T-helper 17 cell (primary cell): ENCODE measurements around the gene KRTAP4-4. TPM values are rescaled to one million over a fixed set of nuclear protein-coding genes. Genes with fewer than 3 reads are reported as not detected.
"Not testable (repeated sequence)": the region's sequence is repeated elsewhere in the genome, so short reads cannot be mapped to it uniquely, and the experiment has no call there.

Experiments
- ATAC-seq: fragments of 150-1000 bp; cut with Tn5 transposase; 2 replicates; pipeline ENCODE4 v1.10.0; 2021; ENCODE audit warnings: mild to moderate bottlenecking, moderate library complexity
- DNase-seq, 3 donors: peaks; one replicate each; pipeline versions ENCODE4 v3.0.0 to v3.0.0-alpha.2; 2020 to 2021
- H3K9me3 ChIP-seq: one replicate; pipeline ENCODE4 v1.7.0; 2013; ENCODE audit warnings: low read length, mild to moderate bottlenecking; ENCODE audit not compliant: control insufficient read depth, poor library complexity, severe bottlenecking
- H3K27ac Mint-ChIP-seq: one replicate; pipeline ENCODE4 v1.8.0; 2022; ENCODE audit warnings: mild to moderate bottlenecking, moderate library complexity, mixed read lengths
- H3K27me3 Mint-ChIP-seq: one replicate; pipeline ENCODE4 v1.8.0; 2022; ENCODE audit warnings: mixed read lengths
- H3K36me3 Mint-ChIP-seq: one replicate; pipeline ENCODE4 v1.8.0; 2022; ENCODE audit warnings: low read depth, mixed read lengths
- H3K4me1 Mint-ChIP-seq: one replicate; pipeline ENCODE4 v1.8.0; 2022; ENCODE audit warnings: mild to moderate bottlenecking, mixed read lengths
- H3K4me3 Mint-ChIP-seq: one replicate; pipeline ENCODE4 v1.8.0; 2022; ENCODE audit warnings: mild to moderate bottlenecking, moderate library complexity, mixed read lengths
- total RNA-seq, 4 donors: library from RNA in 2 of 4; stranded (reverse) in 2 of 4; gene quantifications; one replicate each; pipeline ENCODE4 v1.2.3 and lab custom pipeline; 2022 to 2026

KRTAP4-4 gene
- total RNA-seq, 2 donors from 2014 or later, result not detected

GRCh38 chr17:41141361-41141760 lies 19.2 kb downstream of the KRTAP4-4 start:
- Mint-ChIP-seq H3K4me3 (no peak overlapping the region), H3K36me3 (peaks cover 5% of the 10 kb centered on the region), H3K27ac (no peak overlapping the region), H3K4me1 (peaks cover 2% of the 10 kb centered on the region), H3K27me3 (no peaks in the 10 kb centered on the region)
- H3K9me3 ChIP-seq, result peaks cover 5% of the 10 kb centered on the region
- DNase-seq (no peak), ATAC-seq (no peak)

GRCh38 chr17:41140360-41141131 lies 20.0 kb downstream of the KRTAP4-4 start, which contains the start of gene KRTAP4-6:
KRTAP4-6 (minus strand) TSS chr17:41140544; CDS start chr17:41140487, 57 bp downstream.
- H3K27ac Mint-ChIP-seq, result no peak within 1 kb of the TSS
- ATAC-seq (no peak), DNase-seq (no peak)
- no peaks in the 10 kb centered on the region for H3K27me3 Mint-ChIP-seq
- H3K4me1 Mint-ChIP-seq, result peaks cover 2% of the 10 kb centered on the region
- H3K4me3 Mint-ChIP-seq, result no peak within 1 kb of the TSS
- H3K9me3 ChIP-seq, result peaks cover 5% of the 10 kb centered on the region
- H3K36me3 Mint-ChIP-seq, result peaks cover 5% of the 10 kb centered on the region

- not testable (repeated sequence) for ATAC-seq, H3K4me3 Mint-ChIP-seq, DNase-seq, H3K4me1 Mint-ChIP-seq, H3K27ac Mint-ChIP-seq, H3K36me3 Mint-ChIP-seq, H3K9me3 ChIP-seq, H3K27me3 Mint-ChIP-seq
Observed at GRCh38 chr17:41139865-41140264, 20.7 kb downstream of the KRTAP4-4 start.

GRCh38 chr17:41133880-41134735 lies 26.4 kb downstream of the KRTAP4-4 start:
- ATAC-seq (peak; percentile 45), DNase-seq (no peak)
- Mint-ChIP-seq H3K4me3 (no peak overlapping the region), H3K36me3 (peaks cover 2% of the 10 kb centered on the region), H3K4me1 (peaks cover 12% of the 10 kb centered on the region), H3K27me3 (no peaks in the 10 kb centered on the region), H3K27ac (peak overlapping the region; percentile 63)
- no peaks in the 10 kb centered on the region for H3K9me3 ChIP-seq

GRCh38 chr17:41131979-41132378 lies 28.6 kb downstream of the KRTAP4-4 start:
- DNase-seq, result no peak
- Mint-ChIP-seq H3K27me3 (no peaks in the 10 kb centered on the region), H3K27ac (no peak overlapping the region), H3K4me3 (no peak overlapping the region), H3K4me1 (peaks cover 12% of the 10 kb centered on the region), H3K36me3 (no peaks in the 10 kb centered on the region)
- H3K9me3 ChIP-seq, result no peaks in the 10 kb centered on the region
- ATAC-seq, result no peak

- no peaks in the 10 kb centered on the region for H3K9me3 ChIP-seq
- Mint-ChIP-seq H3K4me3 (no peak overlapping the region), H3K27ac (no peak overlapping the region), H3K4me1 (peaks cover 28% of the 10 kb centered on the region), H3K27me3 (no peaks in the 10 kb centered on the region), H3K36me3 (no peaks in the 10 kb centered on the region)
- ATAC-seq, result no peak
- no peak for DNase-seq
Observed at GRCh38 chr17:41127371-41127770, 33.2 kb downstream of the KRTAP4-4 start.

GRCh38 chr17:41126412-41126811 lies 34.1 kb downstream of the KRTAP4-4 start:
- Mint-ChIP-seq H3K27me3 (no peaks in the 10 kb centered on the region), H3K36me3 (no peaks in the 10 kb centered on the region), H3K27ac (no peak overlapping the region), H3K4me3 (no peak overlapping the region), H3K4me1 (peaks cover 25% of the 10 kb centered on the region)
- H3K9me3 ChIP-seq, result no peaks in the 10 kb centered on the region
- ATAC-seq, result no peak
- DNase-seq, result no peak

- Mint-ChIP-seq H3K4me1 (peaks cover 27% of the 10 kb centered on the region), H3K27me3 (no peaks in the 10 kb centered on the region), H3K27ac (peak overlapping the region; percentile 66), H3K4me3 (peak overlapping the region; percentile 36), H3K36me3 (no peaks in the 10 kb centered on the region)
- DNase-seq (no peak), ATAC-seq (no peak)
- H3K9me3 ChIP-seq, result no peaks in the 10 kb centered on the region
Observed at GRCh38 chr17:41125064-41125463, 35.5 kb downstream of the KRTAP4-4 start.

GRCh38 chr17:41123991-41124371 lies 36.6 kb downstream of the KRTAP4-4 start, which contains the start of gene KRTAP4-12:
KRTAP4-12 (minus strand) TSS chr17:41124182; CDS start chr17:41124122, 60 bp downstream.
- Mint-ChIP-seq H3K4me3 (peak within 1 kb of the TSS; percentile 80), H3K4me1 (peaks cover 27% of the 10 kb centered on the region), H3K27ac (peak within 1 kb of the TSS; percentile 66)
- DNase-seq, ATAC-seq, H3K36me3 Mint-ChIP-seq, H3K27me3 Mint-ChIP-seq, H3K9me3 ChIP-seq: not testable (repeated sequence)

- Mint-ChIP-seq H3K4me1 (peaks cover 27% of the 10 kb centered on the region), H3K27ac (peak overlapping the region; percentile 25)
- ATAC-seq, result not testable (repeated sequence)
Observed at GRCh38 chr17:41123292-41123990, 37.1 kb downstream of the KRTAP4-4 start.

GRCh38 chr17:41121742-41122141 lies 38.8 kb downstream of the KRTAP4-4 start:
- H3K27me3 Mint-ChIP-seq, result peaks cover 9% of the 10 kb centered on the region
- ATAC-seq (no peak), DNase-seq (no peak)
- H3K4me1 Mint-ChIP-seq, result peaks cover 27% of the 10 kb centered on the region
- H3K27ac Mint-ChIP-seq, result no peak overlapping the region
- no peaks in the 10 kb centered on the region for H3K9me3 ChIP-seq
- H3K36me3 Mint-ChIP-seq, result peaks cover 6% of the 10 kb centered on the region
- H3K4me3 Mint-ChIP-seq, result no peak overlapping the region

More at GRCh38 chr17:41123292-41123990, 37.1 kb downstream of the KRTAP4-4 start:
- H3K4me3 Mint-ChIP-seq, result peak overlapping the region; percentile 80
- not testable (repeated sequence) for H3K9me3 ChIP-seq, H3K36me3 Mint-ChIP-seq, H3K27me3 Mint-ChIP-seq, DNase-seq

GRCh38 chr17:41119696-41120690 lies 40.6 kb downstream of the KRTAP4-4 start:
- not testable (repeated sequence) for DNase-seq, H3K36me3 Mint-ChIP-seq, H3K9me3 ChIP-seq
- Mint-ChIP-seq H3K27ac (peak overlapping the region; percentile 49), H3K27me3 (peaks cover 20% of the 10 kb centered on the region), H3K4me3 (peak overlapping the region; percentile 49), H3K4me1 (peaks cover 24% of the 10 kb centered on the region)
- ATAC-seq, result peak; percentile 77
